H9 (cell line): Measurements from ENCODE around the gene CRYBA2. TPM values are rescaled to one million over a fixed set of nuclear protein-coding genes. Genes with fewer than 3 reads are reported as not detected.

ENCODE experiments used
- DNase-seq: peaks from one replicate; pipeline ENCODE4 v3.0.0-alpha.2; 2017
- H2AFZ ChIP-seq: one replicate; pipeline ENCODE4 v1.6.1; 2013; ENCODE audit warnings: mild to moderate bottlenecking, low read length, control low read depth, moderate library complexity
- H2AK5ac ChIP-seq: 2 replicates; pipeline ENCODE4 v1.6.1; 2013; ENCODE audit warnings: low read length, control low read depth, mixed read lengths; ENCODE audit not compliant: insufficient read length
- H2BK120ac ChIP-seq: one replicate; pipeline ENCODE4 v1.6.1; 2013; ENCODE audit warnings: low read depth, mild to moderate bottlenecking, low read length, control low read depth, inconsistent platforms; ENCODE audit not compliant: poor library complexity, severe bottlenecking
- H2BK12ac ChIP-seq: 2 replicates; pipeline ENCODE4 v1.6.1; 2013; ENCODE audit warnings: low read length, control low read depth, mixed read lengths, low read depth; ENCODE audit not compliant: insufficient read length
- H2BK15ac ChIP-seq: 2 replicates; pipeline ENCODE4 v1.6.1; 2013; ENCODE audit warnings: low read depth, low read length, control low read depth
- H2BK20ac ChIP-seq: one replicate; pipeline ENCODE4 v1.6.1; 2013; ENCODE audit warnings: low read depth, mild to moderate bottlenecking, low read length, control low read depth, inconsistent platforms; ENCODE audit not compliant: poor library complexity, severe bottlenecking
- H2BK5ac ChIP-seq: 2 replicates; pipeline ENCODE4 v1.6.1; 2013; ENCODE audit warnings: low read length, control low read depth, mixed read lengths; ENCODE audit not compliant: insufficient read length
- H3K14ac ChIP-seq: 2 replicates; pipeline ENCODE4 v1.6.1; 2013; ENCODE audit warnings: low read length, control low read depth; ENCODE audit not compliant: insufficient read depth
- H3K18ac ChIP-seq: 2 replicates; pipeline ENCODE4 v1.6.1; 2013; ENCODE audit warnings: low read depth, mild to moderate bottlenecking, mixed read lengths, low read length, control low read depth; ENCODE audit not compliant: insufficient read length
- H3K23ac ChIP-seq: 2 replicates; pipeline ENCODE4 v1.6.1; 2013; ENCODE audit warnings: low read length, control low read depth, mixed read lengths, low read depth; ENCODE audit not compliant: insufficient read length
- H3K23me2 ChIP-seq: 2 replicates; pipeline ENCODE4 v1.6.1; 2013; ENCODE audit warnings: low read depth, mild to moderate bottlenecking, mixed read lengths, low read length, control low read depth; ENCODE audit not compliant: insufficient read length, poor library complexity, severe bottlenecking
- H3K27ac ChIP-seq: 2 replicates; pipeline ENCODE4 v1.5.1; 2013; ENCODE audit warnings: low read length, control low read depth, mixed read lengths, low read depth; ENCODE audit not compliant: insufficient read length
- H3K27me3 ChIP-seq: 2 replicates; pipeline ENCODE4 v1.6.1; 2013; ENCODE audit warnings: low read length, control low read depth, inconsistent platforms; ENCODE audit not compliant: insufficient read depth
- H3K4ac ChIP-seq: 2 replicates; pipeline ENCODE4 v1.6.1; 2013; ENCODE audit warnings: low read depth, mild to moderate bottlenecking, control low read depth, inconsistent platforms, low read length, moderate library complexity
- H3K4me1 ChIP-seq: 2 replicates; pipeline ENCODE4 v1.6.1; 2013; ENCODE audit warnings: low read length, control low read depth, inconsistent platforms; ENCODE audit not compliant: insufficient read depth
- H3K4me2 ChIP-seq: 2 replicates; pipeline ENCODE4 v1.6.1; 2013; ENCODE audit warnings: low read length, control low read depth, mixed read lengths; ENCODE audit not compliant: insufficient read length, insufficient read depth
- H3K56ac ChIP-seq: 2 replicates; pipeline ENCODE4 v1.6.1; 2013; ENCODE audit warnings: low read depth, mild to moderate bottlenecking, mixed read lengths, low read length, control low read depth; ENCODE audit not compliant: insufficient read length
- H3K79me1 ChIP-seq: 2 replicates; pipeline ENCODE4 v1.6.1; 2013; ENCODE audit warnings: low read depth, mild to moderate bottlenecking, moderate library complexity, low read length, control low read depth, inconsistent platforms; ENCODE audit not compliant: insufficient read depth, poor library complexity, severe bottlenecking
- H3K79me2 ChIP-seq: 2 replicates; pipeline ENCODE4 v1.6.1; 2013; ENCODE audit warnings: low read length, control low read depth, inconsistent platforms; ENCODE audit not compliant: insufficient read depth
- H3K9ac ChIP-seq: 2 replicates; pipeline ENCODE4 v1.6.1; 2013; ENCODE audit warnings: low read length, control low read depth, mixed read lengths; ENCODE audit not compliant: insufficient read length; ENCODE audit errors: extremely low read depth
- H3K9me3 ChIP-seq: one replicate; pipeline ENCODE4 v1.6.1; 2013; ENCODE audit warnings: low read depth, low read length, inconsistent platforms; ENCODE audit not compliant: control insufficient read depth
- H3T11ph ChIP-seq: one replicate; pipeline ENCODE4 v1.6.1; 2013; ENCODE audit warnings: mild to moderate bottlenecking, low read length, control low read depth, inconsistent platforms
- H4K20me1 ChIP-seq: one replicate; pipeline ENCODE4 v1.6.1; 2013; ENCODE audit not compliant: control insufficient read depth, insufficient read length, insufficient read depth
- H4K5ac ChIP-seq: 2 replicates; pipeline ENCODE4 v1.6.1; 2013; ENCODE audit warnings: low read depth, mild to moderate bottlenecking, mixed read lengths, low read length, control low read depth; ENCODE audit not compliant: insufficient read length
- H4K8ac ChIP-seq: replicated peaks from 2 replicates; pipeline ENCODE4 v1.6.1; 2013; ENCODE audit warnings: low read length, control low read depth, mixed read lengths, low read depth; ENCODE audit not compliant: insufficient read length
- H4K91ac ChIP-seq: 2 replicates; pipeline ENCODE4 v1.6.1; 2013; ENCODE audit warnings: low read depth, mild to moderate bottlenecking, moderate library complexity, mixed read lengths, low read length, control low read depth; ENCODE audit not compliant: insufficient read length
- H3K27ac Mint-ChIP-seq, 3 experiments: 2 replicates in 2 of 3; 3 replicates in 1 of 3; pipeline ENCODE4 v1.8.0; 2020 to 2021; ENCODE audit warnings: mixed read lengths in 3 of 3, mild to moderate bottlenecking in 1 of 3, moderate library complexity in 1 of 3
- H3K27me3 Mint-ChIP-seq: 2 replicates; pipeline ENCODE4 v1.8.0; 2021; ENCODE audit warnings: low read depth, mild to moderate bottlenecking, moderate library complexity, mixed read lengths
- H3K36me3 Mint-ChIP-seq, 3 experiments: 2 replicates in 2 of 3; 3 replicates in 1 of 3; pipeline ENCODE4 v1.8.0; 2020 to 2021; ENCODE audit warnings: low read depth in 3 of 3, mixed read lengths in 3 of 3; ENCODE audit not compliant: insufficient read depth in 1 of 3
- H3K4me1 Mint-ChIP-seq, 2 experiments: 2 replicates each; pipeline ENCODE4 v1.8.0; 2020; ENCODE audit warnings: mixed read lengths in 2 of 2
- H3K4me3 Mint-ChIP-seq, 2 experiments: 2 replicates in 1 of 2; 3 replicates in 1 of 2; pipeline ENCODE4 v1.8.0; 2020 to 2021; ENCODE audit warnings: mild to moderate bottlenecking in 2 of 2, mixed read lengths in 2 of 2, moderate library complexity in 1 of 2
- H3K9me3 Mint-ChIP-seq, 2 experiments: 2 replicates in 1 of 2; 3 replicates in 1 of 2; pipeline ENCODE4 v1.8.0; 2020; ENCODE audit warnings: mild to moderate bottlenecking in 2 of 2, mixed read lengths in 2 of 2, moderate library complexity in 1 of 2
- CTCF ChIP-seq: fragments of 200-600 bp; sonication (generic); conservative IDR thresholded peaks from 3 replicates; pipeline ENCODE4 v1.8.0; 2021; ENCODE audit warnings: antibody characterized with exemption, mild to moderate bottlenecking
- WGBS: extraction: QIAGEN DNeasy Blood & Tissue Kit; methylation state at CpG from one replicate; pipeline ENCODE4 v1.1.7; 2013; ENCODE audit warnings: missing lambda C conversion rate, low lambda C conversion rate, mixed read lengths; ENCODE audit not compliant: insufficient read length; ENCODE audit errors: extremely low coverage; 5-methylcytosine and 5-hydroxymethylcytosine counted together
- total RNA-seq: library from RNA; stranded (reverse); gene quantifications from 2 replicates; pipeline ENCODE4 v1.2.1, GENCODE V29; 2021

Gene CRYBA2
- total RNA-seq, 1 experiment from 2014 or later: not detected

- peaks cover 4 to 19% of the 10 kb centered on the region in 2 experiments for H3K4me1 Mint-ChIP-seq
- Histone ChIP-seq H3K23ac (no peak overlapping the region), H3K9ac (no peak overlapping the region), H2BK12ac (no peak overlapping the region), H2BK15ac (no peak overlapping the region), H4K8ac (no peak overlapping the region), H3K4me2 (no peak overlapping the region), H4K20me1 (no peaks in the 10 kb centered on the region), H3K56ac (no peak overlapping the region), H3K79me2 (no peaks in the 10 kb centered on the region), H3K4me1 (no peaks in the 10 kb centered on the region), H3K14ac (no peak overlapping the region), H3K4ac (no peak overlapping the region), H2BK120ac (no peak overlapping the region), H4K91ac (no peak overlapping the region), H3T11ph (no peak overlapping the region), H2AK5ac (no peak overlapping the region), H2BK20ac (no peak overlapping the region), H2AFZ (no peak overlapping the region), H3K9me3 (no peaks in the 10 kb centered on the region), H2BK5ac (no peak overlapping the region), H3K79me1 (no peaks in the 10 kb centered on the region), H3K23me2 (peaks cover 4% of the 10 kb centered on the region), H3K18ac (no peak overlapping the region), H3K27ac (no peak overlapping the region), H4K5ac (no peak overlapping the region), H3K27me3 (peaks cover 93% of the 10 kb centered on the region)
- DNase-seq: no peak
- no peak overlapping the region for H3K27ac Mint-ChIP-seq
- TF ChIP-seq CTCF: no peak
- H3K27me3 Mint-ChIP-seq: peaks cover 99% of the 10 kb centered on the region
- H3K4me3 Mint-ChIP-seq: no peak overlapping the region
- WGBS: no CpG with 5 or more reads among the region's 2 CpGs
- H3K9me3 Mint-ChIP-seq: peaks cover 0 to 2% of the 10 kb centered on the region in 2 experiments; a peak in 2 of 5 replicates
- peaks cover 0 to 3% (median 0%) of the 10 kb centered on the region in 3 experiments; a peak in 1 of 7 replicates for H3K36me3 Mint-ChIP-seq
These were observed 4.6 kb downstream of the CRYBA2 start for GRCh38 chr2:218988650-218989049.
